ENCODE data around the gene CYB5R4.
A peak's percentile ranks its signal among the peaks of the same experiment; 100 is the strongest.

Gene CYB5R4

GRCh38 chr6:83859410-83860358 lies at the start of gene CYB5R4:
Gene CYB5R4, plus strand, starts transcription at chr6:83859689. Its CDS starts 94 bp downstream, at chr6:83859783.
- peak; percentile 68 for DNase-seq

- DNase-seq, result no peak
Observed at GRCh38 chr6:83812595-83812994, 46.9 kb upstream of the CYB5R4 start.

GRCh38 chr6:83815631-83816272 lies 43.7 kb upstream of the CYB5R4 start:
- no peak for DNase-seq

GRCh38 chr6:83822629-83823169 lies 36.8 kb upstream of the CYB5R4 start:
- DNase-seq, result no peak

GRCh38 chr6:83824388-83824801 lies 35.1 kb upstream of the CYB5R4 start:
- DNase-seq, result no peak

GRCh38 chr6:83824831-83825230 lies 34.7 kb upstream of the CYB5R4 start:
- DNase-seq, result no peak

GRCh38 chr6:83827050-83827449 lies 32.4 kb upstream of the CYB5R4 start:
- no peak for DNase-seq

GRCh38 chr6:83838727-83839126 lies 20.8 kb upstream of the CYB5R4 start:
- no peak for DNase-seq

GRCh38 chr6:83844170-83844569 lies 15.3 kb upstream of the CYB5R4 start:
- no peak for DNase-seq

- DNase-seq, result no peak
Observed at GRCh38 chr6:83846291-83846690, 13.2 kb upstream of the CYB5R4 start.

GRCh38 chr6:83847179-83847578 lies 12.3 kb upstream of the CYB5R4 start:
- DNase-seq, result no peak

GRCh38 chr6:83849127-83849526 lies 10.4 kb upstream of the CYB5R4 start:
- no peak for DNase-seq

GRCh38 chr6:83849610-83850009 lies 9.9 kb upstream of the CYB5R4 start:
- DNase-seq, result no peak

GRCh38 chr6:83852528-83853177 lies 6.8 kb upstream of the CYB5R4 start:
- no peak for DNase-seq

- DNase-seq, result peak; percentile 60
Observed at GRCh38 chr6:83853178-83854000, 6.1 kb upstream of the CYB5R4 start, which contains the start of gene RIPPLY2. Gene RIPPLY2, plus strand, starts transcription at chr6:83853360. Its CDS starts 57 bp downstream, at chr6:83853417.

- DNase-seq, result no peak
Observed at GRCh38 chr6:83854001-83854501, 5.4 kb upstream of the CYB5R4 start.

GRCh38 chr6:83854766-83855165 lies 4.7 kb upstream of the CYB5R4 start:
- DNase-seq, result no peak

GRCh38 chr6:83860359-83860755 lies 868 bp downstream of the CYB5R4 start:
- no peak for DNase-seq

GRCh38 chr6:83860782-83861495 lies 1.4 kb downstream of the CYB5R4 start:
- no peak for DNase-seq

- no peak for DNase-seq
Observed at GRCh38 chr6:83862776-83863471, 3.4 kb downstream of the CYB5R4 start.

GRCh38 chr6:83867043-83867442 lies 7.6 kb downstream of the CYB5R4 start:
- DNase-seq, result no peak
